Panc1 (cell line): ENCODE results near the gene ABTB2. TPM values are rescaled to one million over a fixed set of nuclear protein-coding genes. Genes with fewer than 3 reads are reported as not detected.

Source experiments
- ATAC-seq: fragments of 200-7000 bp; cut with Tn5 transposase; 2 replicates; pipeline ENCODE4 v1.9.1; 2020; ENCODE audit warnings: mild to moderate bottlenecking, moderate library complexity
- BruUV-seq: library from RNA; stranded (reverse); fragments of 400-500 nt; replicated peaks from 2 replicates; lab custom pipeline; 2021; lab: Mats Ljungman, UMichigan
- CTCF ChIA-PET: fragments of 300-600 bp; sonication (Branson Sonifier 250); formaldehyde crosslinking; loops from one replicate; lab custom pipeline; 2022; ENCODE audit warnings: antibody characterized with exemption; lab: Charles Lee
- POLR2A ChIA-PET: fragments of 300-600 bp; sonication (Branson Sonifier 250); formaldehyde crosslinking; loops from one replicate; lab custom pipeline; 2022; ENCODE audit warnings: antibody characterized with exemption; lab: Charles Lee
- DNase-seq: peaks from one replicate; pipeline ENCODE4 v3.0.0-alpha.2; 2010; ENCODE audit warnings: low read depth, low spot score
- H3K27ac ChIP-seq: 2 replicates; pipeline ENCODE4 v1.5.1; 2011; ENCODE audit warnings: mild to moderate bottlenecking, low read length, inconsistent platforms
- H3K27me3 ChIP-seq: fragments of 200-500 bp; sonication (Bioruptor generic); 2 replicates; pipeline ENCODE4 v1.6.0; 2014; ENCODE audit warnings: low read length, inconsistent platforms; ENCODE audit not compliant: control insufficient read depth, insufficient read depth
- H3K36me3 ChIP-seq: fragments of 200-500 bp; sonication (Bioruptor generic); 2 replicates; pipeline ENCODE4 v1.5.1; 2014; ENCODE audit warnings: inconsistent platforms, mild to moderate bottlenecking, low read length, moderate library complexity; ENCODE audit not compliant: control insufficient read depth, insufficient read depth
- H3K4me1 ChIP-seq: 2 replicates; pipeline ENCODE4 v1.5.1; 2011; ENCODE audit warnings: inconsistent platforms, mild to moderate bottlenecking, low read length, moderate library complexity; ENCODE audit not compliant: control insufficient read depth, insufficient read depth
- H3K4me3 ChIP-seq, 2 experiments: 2 replicates each; pipeline ENCODE4 v1.5.1; 2011 to 2012; ENCODE audit warnings: low read depth in 2 of 2, low read length in 2 of 2, mild to moderate bottlenecking in 2 of 2, inconsistent platforms in 1 of 2, moderate library complexity in 1 of 2
- H3K9me3 ChIP-seq: fragments of 200-500 bp; sonication (Bioruptor generic); 2 replicates; pipeline ENCODE4 v1.5.1; 2014; ENCODE audit warnings: low read depth, mild to moderate bottlenecking, inconsistent platforms, low read length, moderate library complexity; ENCODE audit not compliant: control insufficient read depth, insufficient read depth
- POLR2AphosphoS5 ChIP-seq: IDR thresholded peaks from 2 replicates; pipeline ENCODE4 v1.6.1; 2012; ENCODE audit warnings: mild to moderate bottlenecking, low read depth, low read length, moderate library complexity
- SIN3A ChIP-seq: IDR thresholded peaks from 2 replicates; pipeline ENCODE4 v1.6.1; 2012; ENCODE audit warnings: low read depth, mild to moderate bottlenecking, low read length, moderate library complexity, borderline replicate concordance; ENCODE audit not compliant: insufficient read depth
- TCF7L2 ChIP-seq: IDR thresholded peaks from 2 replicates; pipeline ENCODE4 v1.6.1; 2011; ENCODE audit warnings: mild to moderate bottlenecking, low read depth, low read length, inconsistent platforms
- in situ Hi-C: cut with HindIII; loops from 2 replicates; pipeline ENCODE4 v1.10.0; 2016; ENCODE audit warnings: low sequenced_read_pairs, low pct_unique_long_range_greater_than_20kb
- intact Hi-C: fragments of 100-400 bp; cut with micrococcal nuclease; formaldehyde crosslinking; loops from one replicate; pipeline ENCODE4 v1.10.0; 2022; ENCODE audit not compliant: unreplicated experiment
- total RNA-seq: library from RNA; stranded (reverse); gene quantifications from one replicate; pipeline ENCODE4 v1.2.1, GENCODE V29; 2021; ENCODE audit not compliant: unreplicated experiment
- TF ChIP-seq, protein P1 (sequence below): fragments of 450-650 bp; IDR thresholded peaks from 2 replicates; pipeline ENCODE4 v1.5.1; 2017; ENCODE audit warnings: mild to moderate bottlenecking
- TF ChIP-seq, protein P2 (sequence below), 2 experiments: IDR thresholded peaks; 2 replicates each; pipeline ENCODE4 v1.6.1; 2011 to 2012; ENCODE audit warnings: low read depth in 2 of 2, control low read depth in 1 of 2, low read length in 1 of 2, mild to moderate bottlenecking in 1 of 2, moderate library complexity in 1 of 2; ENCODE audit not compliant: insufficient read depth in 1 of 2

The ABTB2 gene
- total RNA-seq, 1 experiment from 2014 or later = 22.7 TPM

- POLR2A ChIA-PET = no interaction called here
- CTCF ChIA-PET = no interaction called here
- H3K36me3 ChIP-seq = no peaks in the 10 kb centered on the region
- H3K4me1 ChIP-seq = peaks cover 20% of the 10 kb centered on the region
- peaks cover 24% of the 10 kb centered on the region; the same call in 1 of the 2 replicates for H3K9me3 ChIP-seq
- H3K4me3 ChIP-seq = no peak overlapping the region
- peak overlapping the region; percentile 79 for H3K27ac ChIP-seq
- intact Hi-C loops (no loop called here), in situ Hi-C loops (no loop called here)
- ATAC-seq = no peak
- TF ChIP-seq TCF7L2 = no peak
- TF ChIP-seq POLR2AphosphoS5 = no peak
- TF ChIP-seq, protein P1, sequence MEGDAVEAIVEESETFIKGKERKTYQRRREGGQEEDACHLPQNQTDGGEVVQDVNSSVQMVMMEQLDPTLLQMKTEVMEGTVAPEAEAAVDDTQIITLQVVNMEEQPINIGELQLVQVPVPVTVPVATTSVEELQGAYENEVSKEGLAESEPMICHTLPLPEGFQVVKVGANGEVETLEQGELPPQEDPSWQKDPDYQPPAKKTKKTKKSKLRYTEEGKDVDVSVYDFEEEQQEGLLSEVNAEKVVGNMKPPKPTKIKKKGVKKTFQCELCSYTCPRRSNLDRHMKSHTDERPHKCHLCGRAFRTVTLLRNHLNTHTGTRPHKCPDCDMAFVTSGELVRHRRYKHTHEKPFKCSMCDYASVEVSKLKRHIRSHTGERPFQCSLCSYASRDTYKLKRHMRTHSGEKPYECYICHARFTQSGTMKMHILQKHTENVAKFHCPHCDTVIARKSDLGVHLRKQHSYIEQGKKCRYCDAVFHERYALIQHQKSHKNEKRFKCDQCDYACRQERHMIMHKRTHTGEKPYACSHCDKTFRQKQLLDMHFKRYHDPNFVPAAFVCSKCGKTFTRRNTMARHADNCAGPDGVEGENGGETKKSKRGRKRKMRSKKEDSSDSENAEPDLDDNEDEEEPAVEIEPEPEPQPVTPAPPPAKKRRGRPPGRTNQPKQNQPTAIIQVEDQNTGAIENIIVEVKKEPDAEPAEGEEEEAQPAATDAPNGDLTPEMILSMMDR = no peak
- TF ChIP-seq, protein P2, sequence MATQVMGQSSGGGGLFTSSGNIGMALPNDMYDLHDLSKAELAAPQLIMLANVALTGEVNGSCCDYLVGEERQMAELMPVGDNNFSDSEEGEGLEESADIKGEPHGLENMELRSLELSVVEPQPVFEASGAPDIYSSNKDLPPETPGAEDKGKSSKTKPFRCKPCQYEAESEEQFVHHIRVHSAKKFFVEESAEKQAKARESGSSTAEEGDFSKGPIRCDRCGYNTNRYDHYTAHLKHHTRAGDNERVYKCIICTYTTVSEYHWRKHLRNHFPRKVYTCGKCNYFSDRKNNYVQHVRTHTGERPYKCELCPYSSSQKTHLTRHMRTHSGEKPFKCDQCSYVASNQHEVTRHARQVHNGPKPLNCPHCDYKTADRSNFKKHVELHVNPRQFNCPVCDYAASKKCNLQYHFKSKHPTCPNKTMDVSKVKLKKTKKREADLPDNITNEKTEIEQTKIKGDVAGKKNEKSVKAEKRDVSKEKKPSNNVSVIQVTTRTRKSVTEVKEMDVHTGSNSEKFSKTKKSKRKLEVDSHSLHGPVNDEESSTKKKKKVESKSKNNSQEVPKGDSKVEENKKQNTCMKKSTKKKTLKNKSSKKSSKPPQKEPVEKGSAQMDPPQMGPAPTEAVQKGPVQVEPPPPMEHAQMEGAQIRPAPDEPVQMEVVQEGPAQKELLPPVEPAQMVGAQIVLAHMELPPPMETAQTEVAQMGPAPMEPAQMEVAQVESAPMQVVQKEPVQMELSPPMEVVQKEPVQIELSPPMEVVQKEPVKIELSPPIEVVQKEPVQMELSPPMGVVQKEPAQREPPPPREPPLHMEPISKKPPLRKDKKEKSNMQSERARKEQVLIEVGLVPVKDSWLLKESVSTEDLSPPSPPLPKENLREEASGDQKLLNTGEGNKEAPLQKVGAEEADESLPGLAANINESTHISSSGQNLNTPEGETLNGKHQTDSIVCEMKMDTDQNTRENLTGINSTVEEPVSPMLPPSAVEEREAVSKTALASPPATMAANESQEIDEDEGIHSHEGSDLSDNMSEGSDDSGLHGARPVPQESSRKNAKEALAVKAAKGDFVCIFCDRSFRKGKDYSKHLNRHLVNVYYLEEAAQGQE (IDR thresholded peaks at IDR 0.05; ENCODE audit: insufficient read depth in 1 of 2, low read depth in 2 of 2, low read length in 1 of 2) = no peak
- no peak for TF ChIP-seq SIN3A
- no peaks in the 10 kb centered on the region for H3K27me3 ChIP-seq
- no peak for DNase-seq
- no TSS peak for BruUV-seq
Measured at GRCh38 chr11:34381775-34382174, 24.0 kb upstream of the ABTB2 start.

DNA sequence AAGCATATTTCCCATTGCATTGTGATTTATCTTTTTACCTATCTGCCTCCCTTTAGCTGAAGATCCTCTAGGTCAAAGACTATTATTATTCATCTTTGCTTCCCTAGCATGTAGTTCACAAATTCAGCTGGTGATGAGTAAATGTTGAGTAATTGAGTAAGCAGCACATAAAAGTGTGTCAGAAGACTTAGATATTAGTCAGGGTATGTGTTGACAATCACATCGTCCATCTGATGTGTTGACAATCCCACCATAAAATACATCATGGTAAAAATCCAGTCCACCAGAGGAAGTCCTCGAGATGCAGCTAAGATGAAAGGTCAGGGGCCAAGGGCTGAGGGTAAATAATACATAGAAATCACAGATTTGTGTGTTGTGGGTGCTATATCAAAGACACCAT, 22.9 kb upstream of the ABTB2 start:
- CTCF ChIA-PET = interaction anchor here (0.5 kb wide), 1 partner anchor 60 kb away, joined by 3 read pairs; no protein-coding TSS in a partner anchor
- Histone ChIP-seq H3K27ac (peak overlapping the region; percentile 79; the same call in 1 of the 2 replicates), H3K9me3 (peaks cover 27% of the 10 kb centered on the region; the same call in 1 of the 2 replicates), H3K4me1 (peaks cover 20% of the 10 kb centered on the region), H3K4me3 (no peak overlapping the region), H3K36me3 (no peaks in the 10 kb centered on the region), H3K27me3 (no peaks in the 10 kb centered on the region)
- intact Hi-C loops (no loop called here), in situ Hi-C loops (no loop called here)
- no TSS peak for BruUV-seq
- DNase-seq = peak; percentile 76
- POLR2A ChIA-PET = interaction anchor here (0.7 kb wide), 1 partner anchor 86 kb away, joined by 5 read pairs; no protein-coding TSS in a partner anchor
- ATAC-seq = peak; percentile 83
- no peak for TF ChIP-seq SIN3A
- TF ChIP-seq, protein P1 = no peak
- TF ChIP-seq POLR2AphosphoS5 = peak; percentile 62; the same call in 1 of the 2 replicates
- TF ChIP-seq, protein P2 (IDR thresholded peaks at IDR 0.05; ENCODE audit: insufficient read depth in 1 of 2, low read depth in 2 of 2, low read length in 1 of 2) = 0 out of 4 replicates have a peak, but pooled peaks of 1 of the 2 experiments have one; percentile 14
- peak; percentile 89 for TF ChIP-seq TCF7L2
